Peyer's patch (tissue), 4 donors: Measurements from ENCODE around the gene PTPRE.

ENCODE experiments used
- CTCF ChIP-seq, 6 experiments: fragments of 450-650 bp in 4 of 6; fragments of 200-600 bp in 2 of 6; sonication (generic) in 1 of 6; IDR thresholded peaks; one replicate each; pipeline ENCODE4 v1.5.1; 2017 to 2019; ENCODE audit warnings: antibody characterized with exemption in 6 of 6, mild to moderate bottlenecking in 3 of 6, moderate library complexity in 1 of 6
- POLR2A ChIP-seq, 2 donors: fragments of 450-650 bp; IDR thresholded peaks; one replicate each; pipeline ENCODE4 v1.5.1; 2017; ENCODE audit warnings: antibody characterized with exemption in 2 of 2, mild to moderate bottlenecking in 2 of 2, moderate library complexity in 2 of 2

- no peak for TF ChIP-seq CTCF (IDR thresholded peaks at IDR 0.05)
- TF ChIP-seq POLR2A (IDR thresholded peaks at IDR 0.05) = no peak
Observed at GRCh38 chr10:128040681-128041080, 133.8 kb downstream of the PTPRE start.
